Heart left ventricle (tissue), 16 donors: Measurements from ENCODE around the gene ADAM19. TPM values are rescaled to one million over a fixed set of nuclear protein-coding genes. Genes with fewer than 3 reads are reported as not detected.

Experiments
- ATAC-seq, 4 donors: fragments of 200-7000 bp; cut with Tn5 transposase; one replicate each; pipeline ENCODE4 v1.9.1; 2020 to 2022; ENCODE audit warnings: moderate library complexity in 4 of 4, mild to moderate bottlenecking in 3 of 4, moderate number of reproducible peaks in 1 of 4
- DNase-seq, 5 donors: peaks; one replicate each; pipeline ENCODE4 v3.0.0-alpha.2; 2020
- H3K27ac ChIP-seq, 12 donors: fragments of 200-600 bp; sonication (generic) in 4 of 12; one replicate each; pipeline versions ENCODE4 v1.5.0 to v1.8.0; 2016 to 2022; ENCODE audit warnings: mild to moderate bottlenecking in 2 of 12
- H3K27me3 ChIP-seq, 9 donors: fragments of 200-600 bp; sonication (generic) in 2 of 9; one replicate each; pipeline versions ENCODE4 v1.5.1 to v1.8.0; 2016 to 2022; ENCODE audit warnings: mild to moderate bottlenecking in 3 of 9
- H3K36me3 ChIP-seq, 9 donors: fragments of 200-600 bp; sonication (generic) in 2 of 9; one replicate each; pipeline versions ENCODE4 v1.5.0 to v1.8.0; 2018 to 2022; ENCODE audit warnings: mild to moderate bottlenecking in 2 of 9
- H3K4me1 ChIP-seq, 12 donors: fragments of 200-600 bp; sonication (generic) in 4 of 12; one replicate each; pipeline versions ENCODE4 v1.5.0 to v1.8.0; 2016 to 2022; ENCODE audit warnings: mild to moderate bottlenecking in 3 of 12
- H3K4me3 ChIP-seq, 12 donors: fragments of 200-600 bp; sonication (generic) in 4 of 12; one replicate each; pipeline versions ENCODE4 v1.5.0 to v1.8.0; 2017 to 2022; ENCODE audit warnings: mild to moderate bottlenecking in 9 of 12, moderate library complexity in 4 of 12
- H3K9me3 ChIP-seq, 12 donors: fragments of 200-600 bp; sonication (generic) in 4 of 12; one replicate each; pipeline versions ENCODE4 v1.5.0 to v1.8.0; 2016 to 2022; ENCODE audit warnings: mild to moderate bottlenecking in 1 of 12
- CTCF ChIP-seq, 12 donors: fragments of 200-600 bp; sonication (generic) in 4 of 12; IDR thresholded peaks; one replicate each; pipeline versions ENCODE4 v1.5.0 to v1.8.0; 2018 to 2022; ENCODE audit warnings: antibody characterized with exemption in 12 of 12, mild to moderate bottlenecking in 5 of 12
- POLR2A ChIP-seq, 2 donors: fragments of 450-650 bp; IDR thresholded peaks; one replicate each; pipeline ENCODE4 v1.6.1; 2017; ENCODE audit warnings: antibody characterized with exemption in 2 of 2, mild to moderate bottlenecking in 2 of 2, moderate library complexity in 2 of 2
- WGBS, 4 donors: extraction: QIAGEN DNeasy Blood & Tissue Kit in 2 of 4; methylation state at CpG; one replicate each; pipeline versions ENCODE4 v1.1.5 to v1.1.7; 2013 to 2018; 5-methylcytosine and 5-hydroxymethylcytosine counted together
- intact Hi-C, 10 donors: fragments of 100-400 bp; cut with DNase I; formaldehyde crosslinking; loops; one replicate each; pipeline versions ENCODE4 v1.11.1 to v1.14.2; 2022
- polyA plus RNA-seq, 2 donors: library from polyadenylated mRNA; stranded (reverse); fragments of 200-250 nt; gene quantifications; one replicate each; pipeline ENCODE4 v1.2.3, GENCODE V29; 2013
- total RNA-seq, 9 donors: library from RNA; depleted of rRNA in 2 of 9; stranded (reverse); fragments of >200 nt in 2 of 9; fragmentation: NEBNext Ultra II Directional in 3 of 9; extraction: Animal tissue kit (Norgen Biotek cat#: 25700) in 3 of 9; gene quantifications; one replicate each; pipeline versions ENCODE4 v1.1.0 to v1.2.4, GENCODE V29; 2016 to 2023
- donor health status: ischemic (EF 13 %, LVEDD 7.1; RV severe dilation, severe dysfunction).
- donor health status: healthy with polysubstance abuse.
- donor health status: DM: no; HTN: yes; CAD: no.
- donor health status: DM: no; HTN: no; CAD: no.
- donor health status: ischemic (EF 25% LVEDD 6.9; RV normal size, moderate dysfunction).
- donor health status: ischemic (EF 25% LVEDD 5.7; RV mildly dilated, moderate dysfunction).
- donor health status: healthy.
- donor health status: DM: yes; HTN: yes; CAD: no.
- donor health status: ischemic (EF 35%, LVEDD 5.7; RV mildly dilated, moderate dysfunction).
- donor health status: nonischemic (EF 11% LVEDD 7.7; RV severe dilation, severe dysfunction).
- donor health status: DM: yes; HTN: yes; CAD: no.
- donor health status: PGD.
- donor health status: ischemic (EF 29% LVEDD 5.4; RV normal size, mild dysfunction).
- donor health status: nonischemic (EF 23%, LVEDD 6.1; RV moderate dilation, normal function).

Gene ADAM19
- total and polyA plus RNA-seq, 11 donors: 6.5 to 47.6 (median 19.0) TPM

DNA sequence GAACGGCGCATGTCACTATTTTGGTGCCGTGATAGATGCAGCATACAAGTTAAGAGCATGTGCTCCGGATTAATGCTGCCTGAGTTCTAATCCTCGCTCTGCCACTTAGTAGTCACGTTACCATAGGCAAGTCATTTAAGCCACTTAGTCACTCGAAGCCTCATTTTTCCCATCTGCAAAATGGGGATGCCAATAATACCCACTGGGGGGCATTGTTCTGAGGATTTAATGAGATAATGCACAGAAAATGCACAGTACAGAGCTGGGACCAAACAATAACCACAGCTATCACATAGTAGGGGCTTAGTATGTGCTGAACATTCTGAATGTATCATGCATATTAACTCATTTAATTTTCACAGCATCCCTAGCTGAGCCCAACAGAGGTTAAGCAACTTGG lies 106.5 kb downstream of the ADAM19 start:
- no peaks in the 10 kb centered on the region for H3K36me3 ChIP-seq
- H3K27me3 ChIP-seq: no peaks in the 10 kb centered on the region
- H3K4me3 ChIP-seq: no peak overlapping the region
- TF ChIP-seq POLR2A (IDR thresholded peaks at IDR 0.05) (no peak), CTCF (IDR thresholded peaks at IDR 0.05) (no peak)
- H3K4me1 ChIP-seq: peaks cover 0 to 24% (median 15%) of the 10 kb centered on the region in 12 donors
- H3K27ac ChIP-seq: no peak overlapping the region
- intact Hi-C loops: no loop called here
- WGBS, 4 donors: 96 to 100% (median 98%) methylated on average over 7 of the region's 7 CpGs
- ATAC-seq (no peak), DNase-seq (no peak)
- H3K9me3 ChIP-seq: no peaks in the 10 kb centered on the region

GRCh38 chr5:157468293-157468965 lies 107.1 kb downstream of the ADAM19 start:
- peaks cover 0 to 21% (median 10%) of the 10 kb centered on the region in 12 donors for H3K4me1 ChIP-seq
- H3K27ac ChIP-seq: no peak overlapping the region
- H3K9me3 ChIP-seq: no peaks in the 10 kb centered on the region
- 94 to 96% (median 95%) methylated on average over 13 of the region's 13 CpGs for WGBS, 4 donors
- no peaks in the 10 kb centered on the region for H3K36me3 ChIP-seq
- ATAC-seq: no peak
- H3K27me3 ChIP-seq: no peaks in the 10 kb centered on the region
- TF ChIP-seq CTCF (IDR thresholded peaks at IDR 0.05) (no peak), POLR2A (IDR thresholded peaks at IDR 0.05) (no peak)
- DNase-seq: no peak
- H3K4me3 ChIP-seq: no peak overlapping the region
- intact Hi-C loops: no loop called here

- DNase-seq: peak in 2 of 5 donors; percentile 44
- Histone ChIP-seq H3K36me3 (no peaks in the 10 kb centered on the region), H3K27ac (peak overlapping the region in 1 of 12 donors; percentile 55), H3K4me3 (no peak overlapping the region), H3K9me3 (no peaks in the 10 kb centered on the region), H3K27me3 (peaks cover 0 to 24% (median 13%) of the 10 kb centered on the region in 9 donors), H3K4me1 (peaks cover 0 to 26% (median 7%) of the 10 kb centered on the region in 12 donors)
- intact Hi-C loops: no loop called here
- TF ChIP-seq CTCF (IDR thresholded peaks at IDR 0.05) (no peak), POLR2A (IDR thresholded peaks at IDR 0.05) (no peak)
- 46 to 61% (median 55%) methylated on average over 4 of the region's 4 CpGs for WGBS, 4 donors
- ATAC-seq: peak in 3 of 4 donors; percentile 58 to 85 (median 80)
Observed at GRCh38 chr5:157464519-157465171, 110.9 kb downstream of the ADAM19 start.
